HG02970 (cell line): ENCODE measurements around the gene NDST3.

Source experiments
- ATAC-seq: cut with Tn5 transposase; IDR thresholded peaks from one replicate; pipeline ENCODE4 v1.9.1; 2021; ENCODE audit warnings: mild to moderate bottlenecking, moderate library complexity, moderate number of reproducible peaks; ENCODE audit not compliant: unreplicated experiment, low FRiP score

Gene NDST3

DNA sequence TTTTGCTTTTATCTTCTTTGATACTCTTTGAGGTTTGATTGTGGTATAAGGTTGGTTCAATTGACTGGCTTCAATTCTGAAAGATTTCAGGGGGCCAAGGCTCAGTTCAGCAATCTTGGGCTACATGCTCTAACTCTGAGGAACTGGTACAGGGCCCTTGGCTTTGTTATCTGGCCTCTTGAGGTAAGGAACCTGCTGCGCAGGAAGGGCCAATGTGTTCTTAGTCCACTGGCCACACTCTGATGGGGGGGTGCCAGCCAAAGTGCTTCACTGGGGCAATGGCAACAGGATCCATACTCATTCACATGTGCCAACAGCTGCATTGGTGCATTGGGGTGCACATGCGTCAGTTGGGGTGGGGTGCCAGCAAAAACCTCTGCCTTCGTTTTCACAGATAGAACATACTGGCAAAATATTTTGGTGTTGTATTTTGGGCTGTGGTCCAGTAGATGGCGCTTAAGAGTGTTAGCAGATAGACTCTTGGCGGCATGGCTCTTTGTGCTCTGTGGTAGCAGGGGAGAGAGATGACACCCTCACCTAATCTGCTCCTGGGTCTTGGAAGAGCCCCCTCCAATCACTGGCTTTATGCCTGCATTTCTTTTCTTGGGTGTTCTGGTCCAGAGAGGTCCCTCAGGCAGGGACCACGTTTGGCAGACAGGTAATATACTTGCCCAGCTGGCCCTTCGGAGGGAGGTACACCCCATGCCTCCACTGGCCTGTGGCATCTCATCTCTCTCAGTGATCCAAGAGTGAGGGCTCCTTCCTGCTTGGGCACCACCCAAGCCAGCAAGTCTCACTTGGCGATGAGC lies 42.9 kb downstream of the NDST3 start:
- ATAC-seq, result no peak

DNA sequence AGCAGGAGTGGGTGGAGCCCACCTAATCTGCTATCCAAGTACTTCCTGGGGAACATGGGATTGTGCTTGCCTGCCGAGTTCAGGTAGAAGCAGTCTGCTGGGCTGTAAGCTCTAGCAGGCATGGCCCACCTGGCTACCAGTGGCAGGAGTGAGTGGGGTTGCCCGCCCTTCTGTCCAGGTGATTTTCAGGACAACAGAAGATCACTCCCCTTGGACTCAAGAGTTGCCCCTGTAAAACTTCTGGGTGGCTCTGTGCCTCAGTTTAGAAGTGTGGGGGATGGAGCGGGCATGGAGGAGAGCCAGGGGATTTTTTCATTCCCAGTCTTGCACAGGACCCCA lies 43.5 kb downstream of the NDST3 start:
- ATAC-seq, result no peak

DNA sequence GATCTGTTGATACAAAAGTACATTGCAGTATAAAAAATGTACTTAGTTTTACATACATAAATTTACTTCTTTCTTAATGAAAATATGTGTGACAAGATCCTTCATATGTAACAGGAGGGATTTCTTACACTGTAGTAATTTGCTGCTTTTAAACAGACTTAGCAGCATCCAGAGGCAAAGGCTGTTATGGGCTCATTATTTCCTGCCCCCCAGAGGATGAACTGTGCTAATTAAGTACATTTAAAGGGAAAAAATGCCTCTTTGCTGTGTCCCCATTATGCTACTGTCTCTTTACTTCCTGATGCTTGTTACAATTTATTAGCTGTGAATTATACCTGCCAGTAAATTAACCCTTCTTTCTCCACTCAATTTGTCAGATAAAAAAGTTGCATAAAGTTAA lies 47.1 kb downstream of the NDST3 start:
- ATAC-seq, result no peak

DNA sequence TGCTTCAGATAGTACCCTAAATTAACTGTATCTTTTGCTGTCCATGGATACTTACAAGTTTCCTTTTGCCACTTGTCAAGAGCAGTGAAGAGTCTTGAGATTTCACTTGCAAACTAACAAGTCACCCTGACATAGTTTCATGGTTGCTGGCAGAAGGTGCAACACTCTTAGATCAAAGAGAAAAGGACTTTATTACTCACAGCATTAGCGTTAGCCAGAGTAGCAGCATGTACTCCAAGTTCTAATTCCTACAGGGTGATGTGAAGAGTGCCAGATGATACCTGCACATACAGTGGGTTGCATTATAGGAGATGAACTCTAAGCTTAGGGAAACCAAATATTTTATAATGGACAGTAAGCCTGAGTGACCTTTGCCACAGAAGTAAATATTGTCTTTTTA lies 47.9 kb downstream of the NDST3 start:
- no peak for ATAC-seq

DNA sequence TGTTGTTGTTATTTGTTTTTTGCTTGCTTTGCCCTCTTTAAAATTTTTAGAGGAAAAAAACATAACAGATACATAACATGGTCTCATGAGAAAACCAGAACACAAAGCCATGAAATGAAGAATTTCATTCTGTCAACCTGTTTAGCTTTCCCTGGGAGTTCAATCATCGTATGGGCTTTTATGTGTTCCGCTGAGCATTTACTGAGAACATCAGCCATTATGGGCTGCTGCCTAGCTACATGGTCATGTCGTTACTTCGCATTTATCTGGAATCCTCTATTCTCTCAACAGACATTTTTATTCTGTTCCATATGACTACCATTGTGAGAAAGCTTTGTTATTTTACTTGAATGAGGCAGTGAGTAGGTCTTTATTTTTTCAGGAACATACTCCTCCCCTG lies 51.4 kb downstream of the NDST3 start:
- no peak for ATAC-seq

DNA sequence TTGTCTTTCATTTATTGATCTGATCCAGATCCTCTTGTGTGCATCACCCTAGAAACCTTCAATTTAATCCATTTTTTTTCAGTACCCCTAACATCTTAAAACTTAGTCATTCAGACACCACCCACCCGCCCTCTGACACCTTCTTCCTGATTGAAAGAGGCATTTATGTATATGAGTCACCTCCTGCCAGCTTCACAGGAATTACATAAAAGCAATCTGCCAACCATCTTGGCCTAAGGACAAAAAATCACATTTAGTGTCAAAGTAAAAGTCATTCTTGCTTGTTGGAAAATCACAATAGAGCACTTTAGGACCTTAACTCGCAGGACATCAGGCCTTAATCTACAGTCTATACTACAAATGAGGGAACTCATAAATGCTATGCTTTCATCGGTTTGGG lies 52.1 kb downstream of the NDST3 start:
- no peak for ATAC-seq

DNA sequence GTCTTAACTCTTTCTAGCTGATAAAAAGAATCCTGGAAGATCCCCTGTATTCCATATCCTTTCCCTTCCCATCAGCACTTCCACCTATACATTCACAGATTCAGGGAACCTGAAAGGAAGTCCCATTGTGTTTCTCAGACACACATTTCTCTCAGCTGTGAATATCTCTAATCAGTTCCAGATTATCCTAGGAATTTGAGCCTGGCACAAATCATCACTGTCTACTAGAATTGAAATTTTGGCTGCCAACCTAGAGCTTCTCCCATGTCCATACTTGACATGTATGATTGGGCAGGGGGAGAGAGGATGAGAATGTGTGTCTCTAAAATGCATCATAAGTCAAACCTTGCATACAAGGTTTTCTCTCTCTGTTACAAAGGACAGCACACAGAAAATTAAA lies 53.1 kb downstream of the NDST3 start:
- no peak for ATAC-seq

DNA sequence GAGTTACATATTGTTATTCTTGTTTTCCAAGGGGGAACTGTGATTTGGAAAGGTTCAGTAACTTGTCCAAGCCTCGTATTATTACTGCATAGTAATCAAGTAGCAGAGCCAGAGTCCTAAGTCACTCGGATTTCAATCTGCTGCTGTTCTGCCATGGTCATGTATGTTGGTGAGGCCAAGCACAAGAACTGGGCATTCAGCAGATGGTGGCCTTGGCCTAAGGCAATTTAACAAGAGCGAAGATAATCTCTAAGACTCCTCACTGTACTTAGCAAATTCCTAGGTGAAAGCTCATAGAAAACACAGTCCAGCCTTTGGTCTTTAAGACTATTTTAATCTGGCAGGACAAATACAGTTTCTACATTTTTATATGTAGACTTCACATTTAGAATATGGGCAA lies 64.8 kb downstream of the NDST3 start:
- ATAC-seq, result no peak

DNA sequence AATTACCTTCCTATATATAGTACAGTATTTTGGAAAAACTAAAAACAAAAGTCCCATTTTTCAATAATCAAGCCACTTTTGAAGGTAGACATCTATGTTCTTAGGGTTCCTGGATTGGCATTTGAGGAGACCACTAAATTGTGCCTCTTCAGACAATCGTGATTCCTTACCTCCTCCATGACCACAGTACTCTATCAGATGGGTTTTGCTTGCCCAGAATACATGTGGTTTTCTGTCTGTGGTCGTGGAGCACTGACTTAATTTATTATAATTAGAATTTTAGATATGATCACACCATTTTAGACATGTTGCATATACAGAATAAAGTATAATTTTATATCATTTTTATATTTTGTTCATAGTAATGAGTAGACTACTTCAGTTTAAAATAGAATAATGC lies 67.9 kb downstream of the NDST3 start:
- ATAC-seq, result no peak

DNA sequence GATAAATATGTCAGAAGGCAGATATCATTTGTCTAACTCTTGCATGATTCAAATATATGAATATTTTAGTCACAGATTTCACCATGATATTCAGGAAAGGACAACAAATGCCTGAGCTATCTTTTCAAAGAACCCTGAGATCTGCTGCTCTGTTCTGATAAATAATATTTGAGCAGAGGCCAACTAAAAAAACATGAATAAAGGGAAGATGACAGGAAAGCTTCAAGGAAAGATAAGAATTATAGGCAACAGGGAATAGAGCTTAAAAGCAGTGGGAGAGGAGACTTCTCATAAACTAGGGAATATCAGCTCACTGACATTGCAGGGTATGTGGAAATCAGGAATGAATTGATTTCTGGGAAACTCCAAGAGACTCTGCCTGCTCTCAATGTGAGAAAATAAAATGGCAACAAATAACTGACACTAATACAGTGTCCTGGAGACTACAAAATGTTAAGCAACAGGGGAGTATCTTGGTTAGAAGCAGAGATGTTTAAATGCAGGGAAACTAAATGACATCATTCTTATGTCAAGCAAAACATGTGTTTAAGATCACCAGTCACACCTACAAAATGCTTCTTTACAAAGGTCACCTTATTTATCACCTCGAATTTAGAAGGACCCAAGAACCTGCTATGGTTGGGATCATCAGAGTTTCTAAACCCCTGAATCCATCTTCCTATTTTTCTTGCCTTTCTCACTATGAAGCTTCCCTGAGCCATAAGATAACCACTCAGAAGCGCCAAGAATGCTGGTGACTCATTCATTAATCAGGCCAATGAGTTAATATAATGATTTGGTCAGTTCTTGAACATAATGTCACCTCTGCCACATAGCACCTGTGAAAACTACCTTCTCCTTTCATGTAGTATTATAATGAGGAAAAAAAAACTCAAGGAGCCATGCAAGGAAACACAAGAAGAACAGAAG lies 78.1 kb downstream of the NDST3 start:
- ATAC-seq, result no peak

DNA sequence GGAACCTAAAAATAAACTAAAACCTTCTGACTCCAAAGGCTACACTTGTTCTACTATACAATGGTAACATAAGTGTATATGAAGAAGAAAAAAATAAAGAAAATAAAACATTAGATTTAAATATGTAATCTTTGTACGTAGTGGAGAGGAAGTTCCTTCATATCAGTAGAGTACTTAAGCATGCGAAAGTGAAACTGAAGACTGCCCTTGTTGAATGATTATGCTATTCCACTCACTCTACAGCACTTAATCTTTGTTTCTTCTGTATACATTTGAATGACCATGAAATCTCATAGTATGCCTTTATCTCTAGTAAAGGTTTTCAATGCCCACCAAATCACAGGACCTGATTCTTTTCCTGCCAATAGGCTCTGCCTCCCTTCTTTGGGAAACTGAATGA lies 78.9 kb downstream of the NDST3 start:
- peak; percentile 85 for ATAC-seq

DNA sequence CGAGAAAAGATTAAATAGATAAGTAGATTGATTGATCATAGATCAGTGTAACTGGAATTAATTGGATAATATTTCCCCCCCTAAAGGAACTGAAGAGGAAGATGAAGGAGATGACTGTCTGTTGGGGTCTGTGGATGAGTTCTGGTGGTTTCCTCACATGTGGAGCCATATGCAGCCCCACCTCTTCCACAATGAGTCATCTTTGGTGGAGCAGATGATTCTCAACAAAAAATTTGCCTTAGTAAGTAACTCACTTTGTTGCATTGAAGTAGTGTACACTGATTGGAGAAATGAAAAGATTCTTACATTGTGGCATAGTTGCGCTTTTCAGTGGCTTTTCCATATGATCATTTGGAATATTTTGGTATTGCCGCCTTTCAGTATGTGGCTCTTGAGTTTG lies 80.4 kb downstream of the NDST3 start:
- no peak for ATAC-seq

DNA sequence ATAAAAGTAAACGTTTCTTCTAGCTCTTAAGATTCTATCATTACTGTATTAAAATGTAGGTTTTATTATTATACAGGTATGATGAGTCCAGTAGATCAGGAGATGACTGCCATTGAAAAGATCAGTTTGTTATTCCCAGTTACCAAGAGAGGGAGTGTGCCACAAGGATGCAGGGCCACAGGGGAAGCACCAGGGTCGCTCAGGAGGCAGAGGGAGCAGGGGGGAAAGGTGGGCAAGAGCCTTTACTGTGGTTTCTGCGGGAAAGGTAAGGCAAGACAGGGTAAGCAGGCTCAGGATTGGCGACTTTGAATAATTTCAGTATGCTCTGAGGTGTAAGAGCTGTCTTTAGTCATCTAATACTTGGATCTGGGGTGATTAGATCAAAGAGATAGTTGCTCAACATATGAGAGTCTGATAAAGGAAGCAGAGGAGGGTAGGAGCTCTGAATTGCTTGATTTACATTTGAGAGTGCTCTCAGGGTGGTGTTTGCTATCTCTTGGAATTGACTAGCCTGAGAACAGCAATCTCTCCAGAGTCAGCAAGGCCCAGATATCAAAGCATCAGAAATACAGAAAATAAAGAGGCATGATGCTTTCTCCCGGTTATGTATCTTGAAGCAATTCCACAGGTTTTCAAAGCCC lies 86.0 kb downstream of the NDST3 start:
- ATAC-seq, result no peak

DNA sequence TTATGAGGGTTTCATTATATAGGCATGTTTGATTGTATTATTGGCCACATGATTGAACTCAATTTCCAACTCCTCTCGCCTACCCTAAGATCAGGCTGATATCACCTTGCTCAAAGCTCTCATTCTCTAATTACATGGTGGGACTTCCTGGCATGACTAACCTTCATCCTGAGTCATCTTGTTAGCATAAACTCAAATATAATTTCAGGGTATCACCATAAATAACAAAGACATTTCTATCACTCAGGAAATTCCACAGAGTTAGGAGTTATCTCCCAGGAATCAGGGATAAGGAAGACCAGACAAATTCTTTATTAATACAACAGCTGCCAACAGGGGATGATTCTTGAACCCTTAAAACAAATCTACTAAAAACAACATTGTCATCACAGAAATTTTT lies 90.7 kb downstream of the NDST3 start:
- ATAC-seq, result no peak

DNA sequence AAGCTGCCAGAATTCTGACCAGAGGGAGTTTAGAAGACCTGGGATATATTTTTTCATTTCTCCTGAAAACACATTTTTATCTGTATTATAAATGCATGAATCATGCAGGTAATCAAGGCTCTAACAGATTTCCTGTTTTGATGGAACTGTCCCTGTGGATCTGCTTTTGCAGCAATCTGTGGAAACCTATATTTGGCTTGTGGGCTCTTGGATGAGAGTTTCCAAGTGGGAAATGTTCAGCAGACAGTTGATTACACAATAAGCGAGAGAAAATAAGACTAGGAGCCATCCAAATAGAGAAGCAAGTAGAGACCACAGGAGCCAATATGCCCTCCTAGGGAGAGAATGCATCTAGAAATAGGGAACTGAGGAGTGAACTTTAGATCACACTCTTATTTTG lies 105.0 kb downstream of the NDST3 start:
- ATAC-seq, result no peak

DNA sequence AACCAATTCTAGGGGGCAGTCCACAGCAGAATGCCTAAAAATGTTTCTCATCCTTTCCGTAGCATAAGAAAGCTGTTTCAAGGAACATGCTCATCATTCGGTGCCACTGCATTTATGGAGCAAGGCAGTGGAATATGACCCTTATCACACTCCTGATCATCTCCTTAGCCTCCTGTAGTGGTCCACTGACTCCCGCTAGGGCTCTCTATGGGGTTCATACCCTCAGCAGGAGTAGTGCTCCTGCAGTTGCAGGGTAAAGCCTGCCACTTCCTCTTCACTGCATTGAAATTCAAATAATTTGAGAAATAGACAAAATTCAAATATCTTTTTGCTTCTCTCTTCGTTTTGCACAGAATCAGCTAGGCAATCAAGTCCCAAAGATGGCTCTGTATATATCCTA lies 107.0 kb downstream of the NDST3 start:
- no peak for ATAC-seq

DNA sequence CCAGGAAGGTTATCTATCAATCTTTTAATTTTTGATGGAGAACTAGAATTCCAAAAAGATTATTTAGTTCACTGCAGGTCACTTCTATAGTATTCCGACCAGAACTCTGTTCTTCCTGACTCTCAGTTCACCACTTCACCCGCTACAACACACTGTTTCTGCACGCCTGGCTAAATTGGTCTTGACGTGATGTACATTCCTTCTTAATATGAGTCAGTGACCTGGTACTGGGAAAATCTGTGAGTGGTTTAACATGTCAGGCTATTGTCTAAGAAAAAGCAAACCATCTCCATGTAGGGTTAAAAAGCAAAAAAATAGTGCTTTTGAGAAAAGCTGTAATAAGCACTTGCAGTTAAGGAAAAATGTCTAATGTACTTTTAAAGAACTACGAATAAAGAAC lies 120.4 kb downstream of the NDST3 start:
- ATAC-seq, result no peak

DNA sequence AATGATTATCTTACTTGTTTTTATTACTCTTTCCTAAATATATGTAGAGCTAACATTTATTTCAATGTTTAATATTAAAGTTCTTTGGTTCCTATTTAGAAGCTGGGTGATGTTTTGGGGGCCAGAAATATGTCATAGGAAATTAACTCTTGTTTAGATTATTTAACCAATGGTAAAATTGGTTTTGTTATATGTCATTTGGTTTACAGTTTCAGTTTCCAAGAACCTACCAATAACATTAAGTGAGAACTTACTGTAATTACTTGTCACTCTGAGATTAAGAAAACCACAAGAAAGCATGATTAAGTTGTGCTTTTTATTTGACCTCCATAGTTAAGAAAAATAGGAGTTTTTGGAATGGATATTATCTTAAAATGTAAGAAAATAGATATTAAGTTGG lies 121.2 kb downstream of the NDST3 start:
- ATAC-seq, result no peak

DNA sequence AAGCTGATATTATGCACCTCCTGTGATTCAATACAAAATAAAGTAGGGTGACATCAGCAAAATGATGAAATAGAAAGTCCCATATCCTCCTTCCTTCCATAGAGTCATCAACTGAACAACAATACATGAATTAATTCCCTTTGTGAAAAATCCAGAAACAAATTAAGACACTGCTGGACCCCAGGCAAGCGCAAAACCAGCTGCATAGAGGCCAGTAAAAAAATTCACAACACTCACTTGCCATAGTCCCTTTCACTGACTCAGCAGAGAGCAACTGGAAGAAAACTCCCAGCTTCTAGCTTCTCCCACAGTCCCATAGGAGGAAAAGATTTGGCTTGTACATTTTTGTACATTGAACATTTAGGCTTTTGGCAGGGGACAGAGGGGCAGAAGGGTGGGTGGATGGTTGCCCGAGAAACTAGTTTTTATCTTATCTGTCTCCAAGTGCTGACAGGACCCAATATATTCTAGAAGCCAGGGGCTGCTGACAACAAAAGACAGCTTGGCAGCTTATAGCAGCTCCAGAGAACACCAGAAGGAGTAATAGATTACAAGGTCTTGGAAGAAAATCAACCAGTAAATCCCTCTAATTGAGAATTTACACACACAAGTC lies 124.6 kb downstream of the NDST3 start:
- ATAC-seq, result no peak

DNA sequence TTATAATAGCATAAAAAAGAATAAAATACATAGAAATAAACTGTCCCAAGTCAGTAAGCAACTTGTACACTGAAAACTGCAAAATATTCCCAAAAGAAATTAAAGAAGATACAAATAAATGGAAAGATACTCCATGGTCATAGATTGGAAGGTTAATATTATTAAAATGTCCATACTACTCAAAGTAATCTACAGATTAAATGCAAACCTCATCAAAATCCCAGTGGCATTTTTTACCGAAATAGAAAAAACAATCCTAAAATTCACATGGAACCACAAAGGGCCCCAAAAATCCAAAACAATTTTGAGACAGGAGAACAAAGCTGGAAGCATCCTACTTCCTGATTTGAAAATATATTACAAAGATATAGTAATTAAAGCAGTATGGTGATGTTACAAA lies 133.0 kb downstream of the NDST3 start:
- ATAC-seq, result no peak

DNA sequence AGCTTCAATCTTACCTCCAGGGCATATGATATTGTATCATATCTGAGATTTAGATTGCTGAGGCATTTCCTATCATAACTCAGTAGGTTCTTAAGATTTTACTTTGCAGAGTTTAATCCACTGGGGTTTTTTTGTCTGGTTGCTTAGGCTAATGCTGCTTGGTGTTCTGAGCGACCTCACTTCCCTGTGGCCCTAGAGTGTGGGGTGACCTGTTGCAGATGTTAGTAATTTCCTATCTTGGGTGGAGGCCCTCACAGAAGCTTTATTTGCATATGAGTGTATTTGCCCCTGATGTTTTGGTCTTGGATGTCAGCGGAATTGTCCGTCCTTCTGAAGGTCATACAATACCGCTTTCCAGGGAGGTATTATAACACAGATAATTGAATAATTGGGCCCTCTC lies 137.1 kb downstream of the NDST3 start:
- ATAC-seq, result no peak
